DND-41 (cell line): ENCODE data around the gene SLC1A6.

ENCODE experiments used
- ATAC-seq: fragments of 200-7000 bp; cut with Tn5 transposase; 3 replicates; pipeline ENCODE4 v1.9.1; 2021; ENCODE audit warnings: low read depth; ENCODE audit not compliant: insufficient read depth
- DNase-seq: peaks from one replicate; pipeline ENCODE4 v3.0.0-alpha.2; 2020
- H2AFZ ChIP-seq: 2 replicates; pipeline ENCODE4 v1.6.0; 2012; ENCODE audit warnings: low read depth, low read length
- H3K27ac ChIP-seq: 2 replicates; pipeline ENCODE4 v1.5.1; 2012; ENCODE audit warnings: low read length, inconsistent platforms
- H3K27me3 ChIP-seq: fragments of 200-600 bp; sonication (generic); 2 replicates; pipeline ENCODE4 v1.6.0; 2012; ENCODE audit warnings: low read length, mild to moderate bottlenecking, inconsistent platforms; ENCODE audit not compliant: insufficient read depth, poor library complexity
- H3K36me3 ChIP-seq: 2 replicates; pipeline ENCODE4 v1.5.1; 2012; ENCODE audit warnings: low read length, inconsistent platforms; ENCODE audit not compliant: insufficient read depth
- H3K4me1 ChIP-seq: 2 replicates; pipeline ENCODE4 v1.5.1; 2012; ENCODE audit warnings: mild to moderate bottlenecking, low read length; ENCODE audit not compliant: insufficient read depth
- H3K4me2 ChIP-seq: 2 replicates; pipeline ENCODE4 v1.6.0; 2012; ENCODE audit warnings: mild to moderate bottlenecking, moderate library complexity, low read length, inconsistent platforms; ENCODE audit not compliant: insufficient read depth
- H3K4me3 ChIP-seq, 2 experiments: fragments of 200-600 bp in 1 of 2; shearing (Covaris generic) in 1 of 2; 2 replicates each; pipeline ENCODE4 v1.5.1; 2012 to 2016; ENCODE audit warnings: inconsistent platforms in 2 of 2, low read length in 2 of 2, mild to moderate bottlenecking in 2 of 2, low read depth in 1 of 2, moderate library complexity in 1 of 2
- H3K79me2 ChIP-seq: 2 replicates; pipeline ENCODE4 v1.6.0; 2012; ENCODE audit warnings: low read length, inconsistent platforms; ENCODE audit not compliant: insufficient read depth
- H3K9ac ChIP-seq: 2 replicates; pipeline ENCODE4 v1.6.0; 2012; ENCODE audit warnings: low read depth, mild to moderate bottlenecking, inconsistent platforms, low read length, moderate library complexity
- H3K9me3 ChIP-seq: 2 replicates; pipeline ENCODE4 v1.5.1; 2012; ENCODE audit warnings: low read length, moderate library complexity, mild to moderate bottlenecking, inconsistent platforms; ENCODE audit not compliant: insufficient read depth, severe bottlenecking
- H4K20me1 ChIP-seq: 2 replicates; pipeline ENCODE4 v1.6.0; 2012; ENCODE audit warnings: low read length; ENCODE audit not compliant: insufficient read depth
- EZH2 ChIP-seq: IDR thresholded peaks from 3 replicates; pipeline ENCODE4 v1.6.1; 2012; ENCODE audit warnings: borderline replicate concordance, low read depth, mild to moderate bottlenecking, moderate library complexity, low read length, inconsistent platforms; ENCODE audit not compliant: severe bottlenecking
- TF ChIP-seq, protein P1 (sequence below): IDR thresholded peaks from 2 replicates; pipeline ENCODE4 v1.5.1; 2012; ENCODE audit warnings: borderline replicate concordance, low read length, moderate library complexity, mild to moderate bottlenecking; ENCODE audit not compliant: poor library complexity, severe bottlenecking; ENCODE audit errors: extremely low read depth

The SLC1A6 gene

DNA sequence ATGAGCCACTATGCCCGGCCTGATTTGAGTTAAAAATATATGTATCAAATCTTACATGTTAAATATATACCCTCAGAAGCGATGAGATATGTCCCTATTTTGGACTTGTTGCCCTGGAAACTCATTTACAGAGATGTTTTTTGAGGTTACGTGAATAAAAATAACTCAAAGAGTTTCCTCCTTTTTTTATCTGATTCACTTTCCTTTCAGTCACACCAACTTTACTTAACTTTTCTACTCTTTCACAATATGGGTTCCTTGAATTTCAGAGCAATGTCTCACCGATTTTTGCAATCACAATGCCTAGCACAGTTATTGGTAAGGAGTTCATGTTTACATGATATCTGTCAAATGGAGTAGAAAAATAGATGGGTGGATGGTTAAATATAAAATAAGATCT is 36.1 kb downstream of the SLC1A6 start:
- Histone ChIP-seq H3K36me3 (no peaks in the 10 kb centered on the region), H3K4me2 (no peak overlapping the region), H2AFZ (no peak overlapping the region), H3K9me3 (no peaks in the 10 kb centered on the region), H3K4me3 (no peak overlapping the region), H3K4me1 (no peaks in the 10 kb centered on the region), H3K9ac (no peak overlapping the region), H3K27me3 (no peaks in the 10 kb centered on the region), H4K20me1 (no peaks in the 10 kb centered on the region), H3K27ac (no peak overlapping the region), H3K79me2 (no peaks in the 10 kb centered on the region)
- TF ChIP-seq, protein P1, sequence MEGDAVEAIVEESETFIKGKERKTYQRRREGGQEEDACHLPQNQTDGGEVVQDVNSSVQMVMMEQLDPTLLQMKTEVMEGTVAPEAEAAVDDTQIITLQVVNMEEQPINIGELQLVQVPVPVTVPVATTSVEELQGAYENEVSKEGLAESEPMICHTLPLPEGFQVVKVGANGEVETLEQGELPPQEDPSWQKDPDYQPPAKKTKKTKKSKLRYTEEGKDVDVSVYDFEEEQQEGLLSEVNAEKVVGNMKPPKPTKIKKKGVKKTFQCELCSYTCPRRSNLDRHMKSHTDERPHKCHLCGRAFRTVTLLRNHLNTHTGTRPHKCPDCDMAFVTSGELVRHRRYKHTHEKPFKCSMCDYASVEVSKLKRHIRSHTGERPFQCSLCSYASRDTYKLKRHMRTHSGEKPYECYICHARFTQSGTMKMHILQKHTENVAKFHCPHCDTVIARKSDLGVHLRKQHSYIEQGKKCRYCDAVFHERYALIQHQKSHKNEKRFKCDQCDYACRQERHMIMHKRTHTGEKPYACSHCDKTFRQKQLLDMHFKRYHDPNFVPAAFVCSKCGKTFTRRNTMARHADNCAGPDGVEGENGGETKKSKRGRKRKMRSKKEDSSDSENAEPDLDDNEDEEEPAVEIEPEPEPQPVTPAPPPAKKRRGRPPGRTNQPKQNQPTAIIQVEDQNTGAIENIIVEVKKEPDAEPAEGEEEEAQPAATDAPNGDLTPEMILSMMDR: no peak
- no peak for TF ChIP-seq EZH2
- ATAC-seq (no peak), DNase-seq (no peak)

DNA sequence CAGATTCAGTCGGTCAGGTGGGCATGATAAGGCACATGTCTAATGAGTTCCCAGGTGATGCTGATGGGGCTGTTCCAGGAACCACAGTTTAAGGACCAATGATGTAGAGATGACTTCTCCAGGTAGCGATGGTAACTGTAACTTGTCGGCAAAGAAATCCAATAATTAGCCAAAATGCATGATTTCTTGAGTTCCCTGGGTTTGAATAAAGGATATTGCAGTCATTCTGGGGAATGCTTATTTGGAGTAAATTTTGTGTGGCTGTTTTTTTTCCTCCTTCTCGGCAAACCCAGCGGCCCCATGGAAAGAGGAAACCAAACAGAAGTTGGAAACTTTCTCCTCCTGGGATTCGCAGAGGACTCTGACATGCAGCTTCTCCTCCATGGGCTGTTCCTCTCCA is 38.5 kb downstream of the SLC1A6 start, which contains the start of gene OR7C2:
Gene OR7C2 (plus strand): TSS at position 301 of the 400 bp plus-strand sequence. CDS start 0 bp downstream, at position 301.
- no peak within 1 kb of the TSS for H3K4me2 ChIP-seq
- H3K4me3 ChIP-seq: no peak within 1 kb of the TSS
- H4K20me1 ChIP-seq: no peaks in the 10 kb centered on the region
- no peaks in the 10 kb centered on the region for H3K36me3 ChIP-seq
- H3K4me1 ChIP-seq: no peaks in the 10 kb centered on the region
- no peaks in the 10 kb centered on the region for H3K9me3 ChIP-seq
- H3K79me2 ChIP-seq: no peaks in the 10 kb centered on the region
- DNase-seq: no peak
- TF ChIP-seq, protein P1: no peak
- TF ChIP-seq EZH2: no peak
- no peaks in the 10 kb centered on the region for H3K27me3 ChIP-seq
- no peak within 1 kb of the TSS for H2AFZ ChIP-seq
- ATAC-seq: no peak
- H3K9ac ChIP-seq: no peak within 1 kb of the TSS
- H3K27ac ChIP-seq: no peak within 1 kb of the TSS

DNA sequence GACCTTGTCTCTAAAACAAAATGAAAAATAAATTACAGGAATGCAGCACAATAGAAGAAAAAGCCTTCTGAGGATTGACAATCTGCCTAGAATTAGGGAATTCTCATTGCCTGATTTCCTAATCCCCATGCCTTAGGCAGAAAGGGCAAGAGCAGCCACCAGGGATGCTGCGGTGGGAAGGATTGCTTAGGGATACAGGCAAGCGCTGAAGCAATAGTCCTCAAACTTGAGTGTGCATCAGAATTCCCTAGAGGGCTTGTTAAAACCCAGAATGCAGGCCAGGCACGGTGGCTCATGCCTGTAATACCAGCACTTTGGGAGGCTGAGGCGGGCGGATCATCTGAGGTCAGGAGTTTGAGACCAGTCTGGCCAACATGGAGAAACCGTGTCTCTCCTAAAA is 39.4 kb downstream of the SLC1A6 start:
- no peak overlapping the region for H3K27ac ChIP-seq
- no peak overlapping the region for H3K4me2 ChIP-seq
- no peaks in the 10 kb centered on the region for H3K4me1 ChIP-seq
- no peaks in the 10 kb centered on the region for H4K20me1 ChIP-seq
- DNase-seq (no peak), ATAC-seq (no peak)
- H3K79me2 ChIP-seq: no peaks in the 10 kb centered on the region
- no peaks in the 10 kb centered on the region for H3K9me3 ChIP-seq
- no peaks in the 10 kb centered on the region for H3K27me3 ChIP-seq
- no peak overlapping the region for H3K4me3 ChIP-seq
- no peaks in the 10 kb centered on the region for H3K36me3 ChIP-seq
- no peak overlapping the region for H3K9ac ChIP-seq
- no peak overlapping the region for H2AFZ ChIP-seq
- no peak for TF ChIP-seq EZH2
- TF ChIP-seq, protein P1: no peak

GRCh38 chr19:14933506-14933905 is 46.2 kb downstream of the SLC1A6 start:
- no peaks in the 10 kb centered on the region for H3K4me1 ChIP-seq
- no peak overlapping the region for H2AFZ ChIP-seq
- H4K20me1 ChIP-seq: no peaks in the 10 kb centered on the region
- H3K27me3 ChIP-seq: no peaks in the 10 kb centered on the region
- no peaks in the 10 kb centered on the region for H3K79me2 ChIP-seq
- no peak overlapping the region for H3K4me2 ChIP-seq
- no peak for DNase-seq
- no peaks in the 10 kb centered on the region for H3K9me3 ChIP-seq
- TF ChIP-seq, protein P1: no peak
- H3K27ac ChIP-seq: no peak overlapping the region
- no peak overlapping the region for H3K9ac ChIP-seq
- no peak for ATAC-seq
- no peaks in the 10 kb centered on the region for H3K36me3 ChIP-seq
- no peak overlapping the region for H3K4me3 ChIP-seq
